ENCODE measurements around the gene WDR36. TPM values are rescaled to one million over a fixed set of nuclear protein-coding genes. Genes with fewer than 3 reads are reported as not detected.

Gene WDR36
- total RNA-seq, 1 experiment from 2014 or later = 53.6 TPM

- TF ChIP-seq ZBTB33 (IDR thresholded peaks at IDR 0.05; ENCODE audit: extremely low read depth, insufficient replicate concordance, low read length) = no peak
These were observed 23.9 kb upstream of the WDR36 start (continued) for GRCh38 chr5:111068213-111068612.

GRCh38 chr5:111069839-111070238 is 22.3 kb upstream of the WDR36 start:
- H4K20me1 ChIP-seq (ENCODE audit: insufficient read depth) = no peaks in the 10 kb centered on the region

More at GRCh38 chr5:111069839-111070238, 22.3 kb upstream of the WDR36 start:
- peaks cover 6 to 12% of the 10 kb centered on the region in 2 experiments; a peak in 2 of 4 replicates for H3K4me1 ChIP-seq (ENCODE audit: control insufficient read depth in 1 of 2, insufficient read depth in 2 of 2, low read length in 2 of 2)
- H3K4me3 ChIP-seq (replicated peaks in 1 of 2; ENCODE audit: low read depth in 1 of 2, low read length in 2 of 2) = no peak overlapping the region
- peaks cover 46% of the 10 kb centered on the region for H3K27me3 ChIP-seq (ENCODE audit: insufficient read depth, low read length)
- no peaks in the 10 kb centered on the region for H3K79me2 ChIP-seq (ENCODE audit: insufficient read depth, low read length)
- H3K27ac ChIP-seq (ENCODE audit: low read depth, low read length) = no peak overlapping the region
- H3K9me3 ChIP-seq (ENCODE audit: control insufficient read depth in 1 of 2, insufficient read depth in 1 of 2, low read depth in 1 of 2, low read length in 2 of 2) = no peaks in the 10 kb centered on the region
- H2AFZ ChIP-seq (ENCODE audit: low read depth, low read length, poor library complexity, severe bottlenecking) = no peak overlapping the region
- no peaks in the 10 kb centered on the region for H3K36me3 ChIP-seq (ENCODE audit: control insufficient read depth in 1 of 2, insufficient read depth in 2 of 2, low read length in 2 of 2)
- no TSS peak for BruUV-seq (replicated peaks)
- no peak for ATAC-seq
- ChIA-PET POLR2A (no interaction called here), RAD21 (ENCODE audit: low non-redundant PET in 1 of 2, low total read pairs in 2 of 2, uncharacterized antibody in 2 of 2, unreplicated experiment in 2 of 2) (no interaction called here), CTCF (no interaction called here)
- no peak for DNase-seq (ENCODE audit: low read depth, low spot score)
- H3K4me2 ChIP-seq (ENCODE audit: low read length) = no peak overlapping the region
- TF ChIP-seq EZH2 (IDR thresholded peaks at IDR 0.05) (no peak), JUND (IDR thresholded peaks at IDR 0.05) (no peak), YY1 (IDR thresholded peaks at IDR 0.05; ENCODE audit: extremely low read depth, insufficient replicate concordance, low read depth, low read length) (no peak), ELF1 (IDR thresholded peaks at IDR 0.05; ENCODE audit: borderline replicate concordance, low read depth) (no peak), EZH2phosphoT487 (IDR thresholded peaks at IDR 0.05; ENCODE audit: borderline replicate concordance) (no peak), SRF (IDR thresholded peaks at IDR 0.05; ENCODE audit: low read depth) (no peak), TCF7L2 (IDR thresholded peaks at IDR 0.05; ENCODE audit: borderline replicate concordance, extremely low read depth, insufficient read depth, insufficient read length) (no peak), FOSL1 (IDR thresholded peaks at IDR 0.05; ENCODE audit: low read depth) (no peak), EGR1 (IDR thresholded peaks at IDR 0.05; ENCODE audit: low read depth) (no peak), POLR2A (IDR thresholded peaks at IDR 0.05; ENCODE audit: borderline replicate concordance, extremely low read depth, insufficient read depth, insufficient read length) (no peak), REST (IDR thresholded peaks at IDR 0.05; ENCODE audit: low read depth) (no peak), CTCF (IDR thresholded peaks at IDR 0.05 in 2 of 3, conservative IDR thresholded peaks at IDR 0.05 in 1 of 3; ENCODE audit: borderline replicate concordance in 1 of 3, insufficient read depth in 1 of 3, low read depth in 2 of 3, low read length in 2 of 3) (no peak), CBX3 (IDR thresholded peaks at IDR 0.05; ENCODE audit: low read depth) (no peak), ZBTB33 (IDR thresholded peaks at IDR 0.05; ENCODE audit: extremely low read depth, insufficient replicate concordance, low read length) (no peak), ZNF274 (IDR thresholded peaks at IDR 0.05; ENCODE audit: low read depth, low read length) (no peak), CEBPB (IDR thresholded peaks at IDR 0.05; ENCODE audit: low read depth) (no peak)
- H3K9me2 ChIP-seq (ENCODE audit: insufficient read depth) = no peaks in the 10 kb centered on the region
- intact Hi-C loops (cut with micrococcal nuclease) = no loop called here
- no peak overlapping the region for H3K9ac ChIP-seq (ENCODE audit: low read length)
